Stomach smooth muscle (tissue), 2 donors: Measurements from ENCODE around the gene NPTX2.

Source experiments
- H3K27ac ChIP-seq: one replicate; pipeline ENCODE4 v1.7.0; 2013; ENCODE audit warnings: mild to moderate bottlenecking, low read length, inconsistent platforms
- H3K27me3 ChIP-seq, 2 donors: one replicate each; pipeline ENCODE4 v1.7.0; 2013; ENCODE audit warnings: low read length in 2 of 2; ENCODE audit not compliant: insufficient read depth in 2 of 2, control insufficient read depth in 1 of 2
- H3K36me3 ChIP-seq, 2 donors: one replicate each; pipeline ENCODE4 v1.7.0; 2013; ENCODE audit warnings: low read length in 2 of 2; ENCODE audit not compliant: control insufficient read depth in 2 of 2, insufficient read depth in 2 of 2
- H3K4me1 ChIP-seq: one replicate; pipeline ENCODE4 v1.7.0; 2013; ENCODE audit warnings: low read length; ENCODE audit not compliant: control insufficient read depth, insufficient read depth
- H3K4me3 ChIP-seq, 2 donors: one replicate each; pipeline ENCODE4 v1.7.0; 2013; ENCODE audit warnings: low read length in 2 of 2
- H3K9ac ChIP-seq, 2 donors: one replicate each; pipeline ENCODE4 v1.7.0; 2013; ENCODE audit warnings: low read length in 2 of 2, mild to moderate bottlenecking in 1 of 2
- H3K9me3 ChIP-seq, 2 donors: one replicate each; pipeline ENCODE4 v1.7.0; 2013; ENCODE audit warnings: low read length in 2 of 2; ENCODE audit not compliant: control insufficient read depth in 2 of 2
- donor health status: healthy.
- donor health status: Pancreatic carcinoma.

The NPTX2 gene

GRCh38 chr7:98655611-98656010 is 38.5 kb downstream of the NPTX2 start:
- no peak overlapping the region for H3K27ac ChIP-seq
- H3K27me3 ChIP-seq, result no peaks in the 10 kb centered on the region
- no peaks in the 10 kb centered on the region for H3K36me3 ChIP-seq
- no peaks in the 10 kb centered on the region for H3K9me3 ChIP-seq
- no peak overlapping the region for H3K4me3 ChIP-seq
- no peak overlapping the region for H3K9ac ChIP-seq
- H3K4me1 ChIP-seq, result no peaks in the 10 kb centered on the region

DNA sequence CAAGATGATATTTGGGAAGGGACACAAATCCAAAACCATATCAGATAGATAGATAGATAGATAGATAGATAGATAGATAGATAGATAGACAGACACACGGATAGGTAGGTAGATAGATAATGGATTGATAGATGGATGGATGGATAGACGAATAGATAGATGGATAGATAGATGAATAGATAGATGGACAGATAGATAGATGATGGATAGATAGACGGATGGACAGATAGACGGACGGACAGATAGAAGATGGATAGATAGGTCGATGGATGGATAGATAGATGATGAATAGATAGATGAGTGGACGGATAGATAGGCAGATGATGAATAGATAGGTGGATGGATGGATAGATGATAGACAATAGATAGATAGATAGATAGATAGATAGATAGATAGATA is 39.8 kb downstream of the NPTX2 start:
- Histone ChIP-seq H3K36me3 (no peaks in the 10 kb centered on the region), H3K9ac (no peak overlapping the region), H3K27ac (no peak overlapping the region), H3K4me3 (no peak overlapping the region), H3K4me1 (no peaks in the 10 kb centered on the region), H3K9me3 (peaks cover 0 to 4% of the 10 kb centered on the region in 2 donors), H3K27me3 (no peaks in the 10 kb centered on the region)

DNA sequence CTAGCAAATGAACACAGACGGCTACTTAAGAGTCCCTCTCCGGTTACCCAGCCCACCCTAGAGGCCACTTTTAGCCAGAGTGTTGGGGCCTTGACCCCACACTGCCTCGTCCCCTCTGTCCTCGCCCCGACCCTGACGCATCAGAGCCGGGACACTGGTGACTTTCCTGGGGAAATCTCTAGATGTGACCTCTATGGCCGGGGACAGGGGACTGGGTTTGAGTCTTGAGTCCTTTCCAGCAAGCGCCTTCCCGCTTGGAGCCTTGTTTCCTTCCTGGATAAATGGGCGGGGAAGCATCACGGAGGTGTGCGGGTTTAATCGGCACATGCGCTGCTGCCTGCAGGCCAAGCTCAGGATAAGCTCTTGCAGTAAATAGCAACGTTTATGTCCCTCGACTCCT is 40.7 kb downstream of the NPTX2 start:
- H3K9me3 ChIP-seq, result peaks cover 0 to 8% of the 10 kb centered on the region in 2 donors
- no peak overlapping the region for H3K4me3 ChIP-seq
- no peaks in the 10 kb centered on the region for H3K27me3 ChIP-seq
- no peak overlapping the region for H3K9ac ChIP-seq
- H3K4me1 ChIP-seq, result no peaks in the 10 kb centered on the region
- no peaks in the 10 kb centered on the region for H3K36me3 ChIP-seq
- no peak overlapping the region for H3K27ac ChIP-seq

GRCh38 chr7:98659756-98660155 is 42.7 kb downstream of the NPTX2 start:
- Histone ChIP-seq H3K4me3 (no peak overlapping the region), H3K9ac (no peak overlapping the region), H3K27me3 (no peaks in the 10 kb centered on the region), H3K9me3 (peaks cover 0 to 8% of the 10 kb centered on the region in 2 donors), H3K4me1 (no peaks in the 10 kb centered on the region), H3K27ac (no peak overlapping the region), H3K36me3 (no peaks in the 10 kb centered on the region)

- H3K27me3 ChIP-seq, result no peaks in the 10 kb centered on the region
- no peaks in the 10 kb centered on the region for H3K36me3 ChIP-seq
- no peak overlapping the region for H3K27ac ChIP-seq
- no peak overlapping the region for H3K9ac ChIP-seq
- H3K9me3 ChIP-seq, result peaks cover 0 to 8% of the 10 kb centered on the region in 2 donors
- no peaks in the 10 kb centered on the region for H3K4me1 ChIP-seq
- no peak overlapping the region for H3K4me3 ChIP-seq
Measured at GRCh38 chr7:98661607-98662006, 44.5 kb downstream of the NPTX2 start.

DNA sequence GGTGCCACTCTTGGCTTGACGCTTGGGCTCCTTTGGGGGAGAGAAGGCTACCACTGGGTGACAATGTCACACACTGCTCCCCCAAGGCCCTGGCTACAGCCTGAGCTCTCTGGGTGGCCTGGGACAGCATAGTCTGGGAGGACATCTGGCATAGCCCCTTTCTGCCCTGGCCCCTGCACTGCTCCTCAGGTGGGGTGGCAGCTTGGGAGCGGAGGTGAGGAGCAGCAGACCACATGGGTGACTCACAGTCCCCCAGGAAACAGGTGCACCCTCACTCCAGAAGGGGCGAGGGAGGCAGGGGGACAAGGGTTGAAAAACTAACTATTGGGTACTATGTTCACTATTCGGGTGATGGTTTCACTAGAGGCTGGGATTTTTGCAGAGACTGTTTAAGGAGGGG is 45.2 kb downstream of the NPTX2 start:
- H3K27ac ChIP-seq, result no peak overlapping the region
- peaks cover 0 to 8% of the 10 kb centered on the region in 2 donors for H3K9me3 ChIP-seq
- H3K4me3 ChIP-seq, result no peak overlapping the region
- H3K9ac ChIP-seq, result no peak overlapping the region
- no peaks in the 10 kb centered on the region for H3K27me3 ChIP-seq
- no peaks in the 10 kb centered on the region for H3K4me1 ChIP-seq
- no peaks in the 10 kb centered on the region for H3K36me3 ChIP-seq

- Histone ChIP-seq H3K27ac (no peak overlapping the region), H3K27me3 (no peaks in the 10 kb centered on the region), H3K9me3 (peaks cover 0 to 8% of the 10 kb centered on the region in 2 donors), H3K9ac (no peak overlapping the region), H3K4me1 (no peaks in the 10 kb centered on the region), H3K4me3 (no peak overlapping the region), H3K36me3 (no peaks in the 10 kb centered on the region)
Measured at GRCh38 chr7:98664882-98665281, 47.8 kb downstream of the NPTX2 start.

DNA sequence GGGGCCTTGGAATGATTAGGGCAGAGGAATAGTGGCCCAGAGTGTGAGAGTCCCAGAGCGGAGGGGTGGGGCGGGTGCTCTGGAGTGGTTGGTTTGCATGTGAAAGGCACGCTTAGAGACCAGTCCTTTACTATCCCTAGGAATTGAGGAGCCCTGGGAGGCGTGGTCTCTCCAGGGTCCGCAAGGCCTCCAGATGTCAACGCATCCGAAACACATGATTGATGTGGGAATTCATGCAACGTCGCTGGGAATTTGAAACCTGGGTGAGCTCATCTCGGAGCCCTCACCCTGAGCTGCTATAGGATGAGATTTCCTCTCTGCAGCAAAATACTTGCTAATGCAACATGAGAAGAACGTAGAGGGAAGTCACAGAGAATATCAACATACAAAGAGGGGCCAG is 51.2 kb downstream of the NPTX2 start:
- Histone ChIP-seq H3K27ac (no peak overlapping the region), H3K27me3 (no peaks in the 10 kb centered on the region), H3K36me3 (no peaks in the 10 kb centered on the region), H3K4me3 (no peak overlapping the region), H3K9ac (no peak overlapping the region), H3K9me3 (peaks cover 7 to 10% of the 10 kb centered on the region in 2 donors), H3K4me1 (no peaks in the 10 kb centered on the region)

DNA sequence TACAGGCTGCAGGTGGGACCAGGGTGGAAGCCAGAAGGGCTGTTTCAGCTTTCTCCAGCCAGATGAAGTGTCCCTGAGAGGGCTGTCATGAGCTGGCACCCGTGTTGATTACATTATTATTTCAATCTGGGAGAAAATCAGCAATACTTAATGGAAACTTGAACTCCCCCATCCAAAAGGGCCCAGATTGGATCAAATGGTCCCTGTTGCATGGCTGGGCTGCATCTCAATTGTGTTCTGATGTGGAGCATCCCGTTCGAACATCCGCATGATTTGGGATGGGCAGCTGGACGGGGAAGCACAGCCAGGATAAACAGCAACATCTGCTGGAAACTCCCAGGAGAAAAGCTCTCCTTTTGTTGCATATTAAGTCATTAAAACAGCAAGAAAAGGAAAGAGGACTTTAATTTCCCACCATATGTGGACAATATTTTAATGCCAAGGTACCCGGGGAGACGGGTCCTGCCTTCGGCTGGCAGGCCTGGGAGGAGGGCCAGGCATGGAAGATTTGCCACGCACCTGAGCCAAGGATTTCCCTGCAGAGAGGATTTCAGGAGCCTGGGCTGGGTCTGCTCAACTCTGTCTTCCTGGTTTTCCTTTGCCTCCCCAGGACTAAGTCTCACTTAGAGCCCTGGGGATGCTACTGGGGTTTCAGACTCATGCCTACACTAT is 52.4 kb downstream of the NPTX2 start:
- H3K27me3 ChIP-seq, result no peaks in the 10 kb centered on the region
- no peak overlapping the region for H3K27ac ChIP-seq
- H3K9me3 ChIP-seq, result peaks cover 7 to 14% of the 10 kb centered on the region in 2 donors
- H3K36me3 ChIP-seq, result no peaks in the 10 kb centered on the region
- H3K9ac ChIP-seq, result no peak overlapping the region
- H3K4me1 ChIP-seq, result no peaks in the 10 kb centered on the region
- H3K4me3 ChIP-seq, result no peak overlapping the region

- no peaks in the 10 kb centered on the region for H3K4me1 ChIP-seq
- peaks cover 7 to 14% of the 10 kb centered on the region in 2 donors for H3K9me3 ChIP-seq
- H3K27me3 ChIP-seq, result no peaks in the 10 kb centered on the region
- H3K36me3 ChIP-seq, result no peaks in the 10 kb centered on the region
- H3K27ac ChIP-seq, result no peak overlapping the region
- no peak overlapping the region for H3K9ac ChIP-seq
- no peak overlapping the region for H3K4me3 ChIP-seq
Measured at GRCh38 chr7:98670186-98670585, 53.1 kb downstream of the NPTX2 start.

- H3K4me1 ChIP-seq, result no peaks in the 10 kb centered on the region
- H3K9me3 ChIP-seq, result peaks cover 7 to 14% of the 10 kb centered on the region in 2 donors
- H3K4me3 ChIP-seq, result no peak overlapping the region
- H3K36me3 ChIP-seq, result no peaks in the 10 kb centered on the region
- H3K27ac ChIP-seq, result no peak overlapping the region
- H3K27me3 ChIP-seq, result no peaks in the 10 kb centered on the region
- no peak overlapping the region for H3K9ac ChIP-seq
Measured at GRCh38 chr7:98671733-98672331, 54.7 kb downstream of the NPTX2 start.
